Astrocyte (in vitro differentiated cells and primary cell): ENCODE data around the gene RNF144A. TPM values are rescaled to one million over a fixed set of nuclear protein-coding genes. Genes with fewer than 3 reads are reported as not detected.

ENCODE experiments used
- DNase-seq: peaks from one replicate; pipeline ENCODE4 v3.0.0-alpha.2; 2010; ENCODE audit warnings: low read depth
- FAIRE-seq: peaks from 2 replicates; lab custom pipeline; 2011; peaks lifted over from hg19 to GRCh38; lab: Jason Lieb, UNC
- H2AFZ ChIP-seq: 2 replicates; pipeline ENCODE4 v1.6.0; 2012; ENCODE audit warnings: low read depth, low read length, inconsistent platforms
- H3K27ac ChIP-seq: 2 replicates; pipeline ENCODE4 v1.5.1; 2011; ENCODE audit warnings: low read depth, low read length, inconsistent platforms
- H3K27me3 ChIP-seq: 2 replicates; pipeline ENCODE4 v1.6.0; 2011; ENCODE audit warnings: low read length, inconsistent platforms; ENCODE audit not compliant: insufficient read depth
- H3K36me3 ChIP-seq: 2 replicates; pipeline ENCODE4 v1.5.1; 2011; ENCODE audit warnings: low read length, inconsistent platforms; ENCODE audit not compliant: insufficient read depth
- H3K4me1 ChIP-seq: 2 replicates; pipeline ENCODE4 v1.5.1; 2011; ENCODE audit warnings: low read length, inconsistent platforms; ENCODE audit not compliant: insufficient read depth
- H3K4me2 ChIP-seq: 2 replicates; pipeline ENCODE4 v1.6.0; 2012; ENCODE audit warnings: low read length, inconsistent platforms
- H3K4me3 ChIP-seq: 2 replicates; pipeline ENCODE4 v1.5.1; 2011; ENCODE audit warnings: low read depth, mild to moderate bottlenecking, low read length, inconsistent platforms; ENCODE audit not compliant: insufficient read depth
- H3K79me2 ChIP-seq: 2 replicates; pipeline ENCODE4 v1.6.0; 2012; ENCODE audit warnings: mild to moderate bottlenecking, low read length, inconsistent platforms; ENCODE audit not compliant: insufficient read depth
- H3K9ac ChIP-seq: 2 replicates; pipeline ENCODE4 v1.6.0; 2012; ENCODE audit warnings: mild to moderate bottlenecking, low read length, inconsistent platforms
- H3K9me3 ChIP-seq: 2 replicates; pipeline ENCODE4 v1.5.1; 2012; ENCODE audit warnings: low read depth, mild to moderate bottlenecking, low read length, inconsistent platforms; ENCODE audit not compliant: insufficient read depth
- H4K20me1 ChIP-seq: 2 replicates; pipeline ENCODE4 v1.6.0; 2012; ENCODE audit warnings: low read length, inconsistent platforms; ENCODE audit not compliant: insufficient read depth
- H3K27ac Mint-ChIP-seq: one replicate; pipeline ENCODE4 v1.8.0; 2021; ENCODE audit warnings: mild to moderate bottlenecking, mixed read lengths; ENCODE audit not compliant: unreplicated experiment
- H3K27me3 Mint-ChIP-seq: one replicate; pipeline ENCODE4 v1.8.0; 2021; ENCODE audit warnings: low read depth, mixed read lengths; ENCODE audit not compliant: unreplicated experiment
- H3K36me3 Mint-ChIP-seq: one replicate; pipeline ENCODE4 v1.8.0; 2021; ENCODE audit warnings: low read depth, mixed read lengths; ENCODE audit not compliant: unreplicated experiment
- H3K4me1 Mint-ChIP-seq: one replicate; pipeline ENCODE4 v1.8.0; 2021; ENCODE audit warnings: low read depth, mixed read lengths; ENCODE audit not compliant: unreplicated experiment
- H3K4me3 Mint-ChIP-seq: one replicate; pipeline ENCODE4 v1.8.0; 2021; ENCODE audit warnings: mild to moderate bottlenecking, moderate library complexity, mixed read lengths; ENCODE audit not compliant: unreplicated experiment
- H3K9me3 Mint-ChIP-seq: one replicate; pipeline ENCODE4 v1.8.0; 2021; ENCODE audit warnings: mild to moderate bottlenecking, mixed read lengths; ENCODE audit not compliant: unreplicated experiment
- EZH2 ChIP-seq: IDR thresholded peaks from 2 replicates; pipeline ENCODE4 v1.6.1; 2012; ENCODE audit warnings: mild to moderate bottlenecking, low read length, inconsistent platforms; ENCODE audit not compliant: insufficient read depth
- total RNA-seq: library from RNA; stranded (reverse); gene quantifications from 2 replicates; pipeline ENCODE4 v1.2.1, GENCODE V29; 2021
- TF ChIP-seq, protein P1 (sequence below): IDR thresholded peaks from 2 replicates; pipeline ENCODE4 v1.5.1; 2011; ENCODE audit warnings: low read depth, mild to moderate bottlenecking, inconsistent platforms, low read length, moderate library complexity; ENCODE audit not compliant: insufficient read depth

The RNF144A gene
- total RNA-seq, 1 donor from 2014 or later, result 4.9 TPM

DNA sequence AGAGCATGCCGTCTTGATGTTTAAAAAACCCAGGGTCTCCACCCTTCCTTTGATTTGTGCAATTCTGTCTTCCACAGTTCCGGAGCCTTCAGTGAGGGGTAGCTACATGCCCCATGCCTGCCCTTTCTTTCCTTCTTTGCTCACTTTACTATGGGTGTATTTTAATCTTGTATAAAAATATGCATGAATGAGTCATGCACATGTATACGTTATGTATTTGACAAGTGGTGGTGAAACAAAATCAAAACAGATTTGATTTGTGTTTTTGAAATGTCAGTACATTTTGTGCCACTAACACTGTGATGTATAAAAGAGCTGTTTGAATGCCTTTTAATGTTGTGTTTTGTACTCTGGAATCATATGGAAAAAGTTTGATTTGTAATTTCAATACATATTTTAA lies 126.5 kb downstream of the RNF144A start:
- FAIRE-seq (no peak), DNase-seq (no peak)
- no peak overlapping the region for H3K4me2 ChIP-seq
- TF ChIP-seq EZH2, result no peak
- TF ChIP-seq, protein P1, sequence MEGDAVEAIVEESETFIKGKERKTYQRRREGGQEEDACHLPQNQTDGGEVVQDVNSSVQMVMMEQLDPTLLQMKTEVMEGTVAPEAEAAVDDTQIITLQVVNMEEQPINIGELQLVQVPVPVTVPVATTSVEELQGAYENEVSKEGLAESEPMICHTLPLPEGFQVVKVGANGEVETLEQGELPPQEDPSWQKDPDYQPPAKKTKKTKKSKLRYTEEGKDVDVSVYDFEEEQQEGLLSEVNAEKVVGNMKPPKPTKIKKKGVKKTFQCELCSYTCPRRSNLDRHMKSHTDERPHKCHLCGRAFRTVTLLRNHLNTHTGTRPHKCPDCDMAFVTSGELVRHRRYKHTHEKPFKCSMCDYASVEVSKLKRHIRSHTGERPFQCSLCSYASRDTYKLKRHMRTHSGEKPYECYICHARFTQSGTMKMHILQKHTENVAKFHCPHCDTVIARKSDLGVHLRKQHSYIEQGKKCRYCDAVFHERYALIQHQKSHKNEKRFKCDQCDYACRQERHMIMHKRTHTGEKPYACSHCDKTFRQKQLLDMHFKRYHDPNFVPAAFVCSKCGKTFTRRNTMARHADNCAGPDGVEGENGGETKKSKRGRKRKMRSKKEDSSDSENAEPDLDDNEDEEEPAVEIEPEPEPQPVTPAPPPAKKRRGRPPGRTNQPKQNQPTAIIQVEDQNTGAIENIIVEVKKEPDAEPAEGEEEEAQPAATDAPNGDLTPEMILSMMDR, result no peak
- Mint-ChIP-seq H3K4me3 (no peak overlapping the region), H3K27ac (no peak overlapping the region), H3K4me1 (no peaks in the 10 kb centered on the region), H3K36me3 (no peaks in the 10 kb centered on the region), H3K27me3 (no peaks in the 10 kb centered on the region), H3K9me3 (no peaks in the 10 kb centered on the region)
- H3K36me3 ChIP-seq, result no peaks in the 10 kb centered on the region
- H3K9ac ChIP-seq, result no peak overlapping the region
- H3K4me3 ChIP-seq, result no peak overlapping the region
- H4K20me1 ChIP-seq, result no peaks in the 10 kb centered on the region
- no peaks in the 10 kb centered on the region for H3K4me1 ChIP-seq
- no peak overlapping the region for H3K27ac ChIP-seq
- H2AFZ ChIP-seq, result no peak overlapping the region
- H3K27me3 ChIP-seq, result no peaks in the 10 kb centered on the region
- no peaks in the 10 kb centered on the region for H3K79me2 ChIP-seq
- H3K9me3 ChIP-seq, result no peaks in the 10 kb centered on the region

DNA sequence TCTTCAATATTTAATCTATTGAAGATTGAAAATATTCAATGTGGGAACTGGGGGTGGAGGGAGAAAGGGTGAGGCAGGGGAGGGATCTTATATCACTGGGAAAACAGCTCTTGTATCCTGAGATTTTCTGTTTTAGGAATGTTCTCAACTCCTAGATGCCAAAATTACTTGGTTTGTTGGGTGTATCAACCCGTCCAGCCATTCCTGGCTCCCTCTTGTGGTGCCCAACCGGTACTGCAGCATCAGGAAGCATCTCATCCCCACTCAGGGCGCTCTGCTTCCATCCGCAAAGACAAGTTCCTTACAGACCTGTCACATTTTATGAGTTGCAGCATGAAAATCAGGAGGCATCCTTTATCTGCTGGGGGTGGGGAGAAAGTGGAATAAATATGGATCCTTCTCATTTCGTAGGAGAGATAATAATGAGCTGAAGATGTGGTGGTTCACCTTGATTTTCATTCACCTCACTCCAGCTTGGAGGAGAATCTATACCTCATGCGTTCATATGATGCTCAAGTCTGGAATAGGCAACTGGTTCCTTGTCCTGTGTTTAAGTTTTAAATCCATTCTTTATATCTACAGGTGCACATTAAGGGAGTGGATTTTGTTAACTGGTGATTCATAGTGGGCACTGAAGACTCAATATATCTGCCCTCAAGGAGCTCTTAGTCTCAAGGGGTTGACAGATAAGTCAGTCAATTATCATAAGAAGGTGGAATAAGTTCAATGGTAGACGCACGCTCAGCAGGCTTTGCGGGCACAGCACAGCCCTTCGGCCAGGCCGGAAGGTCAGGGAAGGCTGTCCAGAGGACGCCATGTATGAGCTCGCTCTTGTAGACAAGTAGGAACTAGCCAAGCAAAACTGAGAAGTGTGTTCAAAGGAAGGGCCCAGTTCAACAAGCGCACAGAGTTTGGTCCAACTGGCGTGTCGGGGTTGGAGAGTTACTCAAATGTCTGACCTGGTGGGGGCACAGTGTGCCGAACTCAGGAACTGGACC lies 127.3 kb downstream of the RNF144A start:
- H3K4me2 ChIP-seq, result no peak overlapping the region
- no peaks in the 10 kb centered on the region for H3K4me1 ChIP-seq
- Mint-ChIP-seq H3K27me3 (no peaks in the 10 kb centered on the region), H3K36me3 (no peaks in the 10 kb centered on the region), H3K4me3 (no peak overlapping the region), H3K4me1 (no peaks in the 10 kb centered on the region), H3K9me3 (no peaks in the 10 kb centered on the region), H3K27ac (peak overlapping the region; percentile 7)
- no peak overlapping the region for H3K27ac ChIP-seq
- no peaks in the 10 kb centered on the region for H3K27me3 ChIP-seq
- TF ChIP-seq, protein P1, result peak; percentile 97
- no peak for TF ChIP-seq EZH2
- H3K4me3 ChIP-seq, result no peak overlapping the region
- no peaks in the 10 kb centered on the region for H3K9me3 ChIP-seq
- H4K20me1 ChIP-seq, result no peaks in the 10 kb centered on the region
- no peak overlapping the region for H3K9ac ChIP-seq
- H2AFZ ChIP-seq, result no peak overlapping the region
- peak; percentile 50 for FAIRE-seq
- DNase-seq, result peak; percentile 31
- no peaks in the 10 kb centered on the region for H3K36me3 ChIP-seq
- H3K79me2 ChIP-seq, result no peaks in the 10 kb centered on the region
